Eye (tissue), 1 donor: ENCODE data around the gene SMC1B.
"Not testable (repeated sequence)": the region's sequence is repeated elsewhere in the genome, so short reads cannot be mapped to it uniquely, and the experiment has no call there.

ENCODE experiments used
- DNase-seq: peaks from one replicate; pipeline ENCODE4 v3.0.0-alpha.2; 2015

Gene SMC1B

GRCh38 chr22:45344334-45344733, 69.1 kb downstream of the SMC1B start:
- DNase-seq, result peak; percentile 23

GRCh38 chr22:45343143-45343542, 70.3 kb downstream of the SMC1B start:
- no peak for DNase-seq

- DNase-seq, result no peak
Observed at GRCh38 chr22:45341498-45341897, 71.9 kb downstream of the SMC1B start.

- no peak for DNase-seq
Observed at GRCh38 chr22:45340323-45340722, 73.1 kb downstream of the SMC1B start.

- no peak for DNase-seq
Observed at GRCh38 chr22:45338795-45339194, 74.6 kb downstream of the SMC1B start.

GRCh38 chr22:45337536-45337935, 75.9 kb downstream of the SMC1B start:
- no peak for DNase-seq

GRCh38 chr22:45336971-45337431, 76.4 kb downstream of the SMC1B start:
- peak; percentile 56 for DNase-seq

GRCh38 chr22:45335854-45336522, 77.4 kb downstream of the SMC1B start:
- DNase-seq, result no peak

GRCh38 chr22:45335021-45335818, 78.2 kb downstream of the SMC1B start:
- peak; percentile 48 for DNase-seq

- no peak for DNase-seq
Observed at GRCh38 chr22:45334528-45334927, 78.9 kb downstream of the SMC1B start.

- no peak for DNase-seq
Observed at GRCh38 chr22:45334068-45334467, 79.3 kb downstream of the SMC1B start.

- no peak for DNase-seq
Observed at GRCh38 chr22:45332001-45332400, 81.4 kb downstream of the SMC1B start.

- DNase-seq, result no peak
Observed at GRCh38 chr22:45331486-45331885, 81.9 kb downstream of the SMC1B start.

- DNase-seq, result no peak
Observed at GRCh38 chr22:45330548-45330947, 82.9 kb downstream of the SMC1B start.

GRCh38 chr22:45329530-45329936, 83.9 kb downstream of the SMC1B start:
- DNase-seq, result peak; percentile 42

GRCh38 chr22:45328822-45329529, 84.4 kb downstream of the SMC1B start:
- no peak for DNase-seq

GRCh38 chr22:45328261-45328660, 85.1 kb downstream of the SMC1B start:
- DNase-seq, result not testable (repeated sequence)

- no peak for DNase-seq
Observed at GRCh38 chr22:45324311-45324711, 89.1 kb downstream of the SMC1B start.

GRCh38 chr22:45323695-45324094, 89.7 kb downstream of the SMC1B start:
- no peak for DNase-seq

- no peak for DNase-seq
Observed at GRCh38 chr22:45322873-45323525, 90.4 kb downstream of the SMC1B start.

GRCh38 chr22:45321827-45322226, 91.6 kb downstream of the SMC1B start:
- no peak for DNase-seq

- no peak for DNase-seq
Observed at GRCh38 chr22:45320357-45320976, 92.9 kb downstream of the SMC1B start.

GRCh38 chr22:45319324-45319685, 94.1 kb downstream of the SMC1B start:
- peak; percentile 56 for DNase-seq
